Measurements from ENCODE around the gene KIF26B. TPM values are rescaled to one million over a fixed set of nuclear protein-coding genes. Genes with fewer than 3 reads are reported as not detected.

Gene KIF26B
- total and polyA plus RNA-seq, 8 donors: 0.27 to 4.5 (median 0.63) TPM

DNA sequence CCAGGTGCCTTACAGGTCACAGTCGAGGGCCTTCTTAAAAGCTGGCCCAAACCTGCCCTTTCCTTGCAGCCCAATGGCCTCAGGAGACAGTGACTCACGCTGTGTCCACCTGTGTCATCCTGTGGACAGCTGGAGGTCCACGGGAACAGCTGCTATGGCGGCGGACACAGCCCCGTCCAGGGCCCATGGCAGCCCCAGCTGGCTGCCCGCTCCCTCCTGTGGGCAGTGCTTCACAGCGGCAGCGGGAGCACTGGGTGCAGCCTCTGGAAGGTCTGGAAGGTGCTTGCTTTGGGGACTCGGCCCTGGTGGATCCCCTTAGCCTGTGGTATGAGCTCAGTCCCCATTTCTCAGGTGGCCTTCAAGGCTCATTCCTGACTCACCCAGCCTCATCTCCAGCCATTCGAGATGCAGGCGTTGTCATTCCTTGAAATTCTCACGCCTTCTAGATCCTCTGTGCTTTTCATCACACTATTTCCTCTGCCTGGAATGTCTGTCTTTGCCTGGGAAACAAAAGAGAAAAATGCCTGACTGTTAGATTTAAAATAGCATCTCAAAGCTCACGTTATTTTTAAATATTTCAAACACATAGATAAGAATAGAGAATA lies 86.8 kb downstream of the KIF26B start:
- no peaks in the 10 kb centered on the region for H3K9me3 ChIP-seq
- no peaks in the 10 kb centered on the region for H3K27me3 ChIP-seq
- no peak for DNase-seq
- intact Hi-C loops (cut with DNase I): no loop called here
- no peaks in the 10 kb centered on the region for H3K4me1 ChIP-seq
- 82 to 96% methylated on average over 14 of the region's 14 CpGs for WGBS, 2 donors
- H3K4me3 ChIP-seq: no peak overlapping the region
- no peak overlapping the region for H3K27ac ChIP-seq
- TF ChIP-seq, protein P1, sequence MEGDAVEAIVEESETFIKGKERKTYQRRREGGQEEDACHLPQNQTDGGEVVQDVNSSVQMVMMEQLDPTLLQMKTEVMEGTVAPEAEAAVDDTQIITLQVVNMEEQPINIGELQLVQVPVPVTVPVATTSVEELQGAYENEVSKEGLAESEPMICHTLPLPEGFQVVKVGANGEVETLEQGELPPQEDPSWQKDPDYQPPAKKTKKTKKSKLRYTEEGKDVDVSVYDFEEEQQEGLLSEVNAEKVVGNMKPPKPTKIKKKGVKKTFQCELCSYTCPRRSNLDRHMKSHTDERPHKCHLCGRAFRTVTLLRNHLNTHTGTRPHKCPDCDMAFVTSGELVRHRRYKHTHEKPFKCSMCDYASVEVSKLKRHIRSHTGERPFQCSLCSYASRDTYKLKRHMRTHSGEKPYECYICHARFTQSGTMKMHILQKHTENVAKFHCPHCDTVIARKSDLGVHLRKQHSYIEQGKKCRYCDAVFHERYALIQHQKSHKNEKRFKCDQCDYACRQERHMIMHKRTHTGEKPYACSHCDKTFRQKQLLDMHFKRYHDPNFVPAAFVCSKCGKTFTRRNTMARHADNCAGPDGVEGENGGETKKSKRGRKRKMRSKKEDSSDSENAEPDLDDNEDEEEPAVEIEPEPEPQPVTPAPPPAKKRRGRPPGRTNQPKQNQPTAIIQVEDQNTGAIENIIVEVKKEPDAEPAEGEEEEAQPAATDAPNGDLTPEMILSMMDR (IDR thresholded peaks at IDR 0.05): no peak
- FAIRE-seq: no peak
- no peaks in the 10 kb centered on the region for H3K36me3 ChIP-seq
- no peak for ATAC-seq

- no peaks in the 10 kb centered on the region for H3K27me3 ChIP-seq
- H3K4me3 ChIP-seq: no peak overlapping the region
Observed at GRCh38 chr1:245242989-245243388, 88.2 kb downstream of the KIF26B start.

GRCh38 chr1:245245021-245245667 lies 90.4 kb downstream of the KIF26B start:
- Histone ChIP-seq H3K9me3 (no peaks in the 10 kb centered on the region), H3K27ac (peak overlapping the region in 1 of 4 donors; percentile 19), H3K4me1 (no peaks in the 10 kb centered on the region), H3K36me3 (no peaks in the 10 kb centered on the region), H3K4me3 (no peak overlapping the region), H3K27me3 (no peaks in the 10 kb centered on the region)
- FAIRE-seq (no peak), DNase-seq (peak in 5 of 6 donors; percentile 31 to 65 (median 56)), ATAC-seq (peak; percentile 82 to 97 (median 94))
- 43 to 50% methylated on average over 11 of the region's 11 CpGs for WGBS, 2 donors
- TF ChIP-seq, protein P1 (IDR thresholded peaks at IDR 0.05): no peak
- intact Hi-C loops (cut with DNase I): no loop called here

More at GRCh38 chr1:245242989-245243388, 88.2 kb downstream of the KIF26B start:
- H3K27ac ChIP-seq: no peak overlapping the region
- intact Hi-C loops (cut with DNase I): no loop called here
- no peak for ATAC-seq
- no peaks in the 10 kb centered on the region for H3K9me3 ChIP-seq
- WGBS, 2 donors: 9 to 17% methylated on average over 1 of the region's 1 CpG
- no peaks in the 10 kb centered on the region for H3K4me1 ChIP-seq
- TF ChIP-seq, protein P1 (IDR thresholded peaks at IDR 0.05): no peak
- no peaks in the 10 kb centered on the region for H3K36me3 ChIP-seq
- no peak for FAIRE-seq
- DNase-seq: no peak

DNA sequence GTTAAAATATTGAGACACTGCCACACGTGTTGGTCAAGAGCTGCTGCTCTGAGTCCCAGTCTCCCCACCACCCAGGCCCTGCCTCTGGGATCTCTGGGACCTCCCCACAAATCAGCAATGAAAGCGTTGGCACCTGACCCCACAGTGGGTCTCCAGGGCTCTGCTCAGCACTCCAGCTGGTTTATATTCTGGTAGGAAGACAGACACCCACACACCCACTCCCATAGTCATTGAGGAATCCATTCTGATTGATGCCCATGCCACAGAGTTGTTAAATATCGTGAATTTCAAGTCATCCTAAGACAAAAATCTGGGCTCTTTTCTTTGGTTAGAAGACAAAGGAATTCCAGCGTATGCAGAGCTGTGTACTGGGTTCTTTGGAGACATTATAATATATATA lies 91.6 kb downstream of the KIF26B start:
- Histone ChIP-seq H3K9me3 (no peaks in the 10 kb centered on the region), H3K4me1 (no peaks in the 10 kb centered on the region), H3K36me3 (no peaks in the 10 kb centered on the region), H3K4me3 (no peak overlapping the region), H3K27ac (no peak overlapping the region), H3K27me3 (no peaks in the 10 kb centered on the region)
- intact Hi-C loops (cut with DNase I): no loop called here
- ATAC-seq: no peak
- DNase-seq: no peak
- TF ChIP-seq, protein P1 (IDR thresholded peaks at IDR 0.05): no peak
- FAIRE-seq: no peak
- 53 to 60% methylated on average over 4 of the region's 4 CpGs for WGBS, 2 donors

GRCh38 chr1:245247356-245247755 lies 92.6 kb downstream of the KIF26B start:
- DNase-seq (no peak), ATAC-seq (no peak), FAIRE-seq (no peak)
- H3K36me3 ChIP-seq: no peaks in the 10 kb centered on the region
- 86 to 95% methylated on average over 12 of the region's 12 CpGs for WGBS, 2 donors
- TF ChIP-seq, protein P1 (IDR thresholded peaks at IDR 0.05): no peak
- H3K4me3 ChIP-seq: no peak overlapping the region
- no peaks in the 10 kb centered on the region for H3K9me3 ChIP-seq
- intact Hi-C loops (cut with DNase I): no loop called here
- H3K27me3 ChIP-seq: no peaks in the 10 kb centered on the region
- no peaks in the 10 kb centered on the region for H3K4me1 ChIP-seq
- H3K27ac ChIP-seq: no peak overlapping the region

Data from pancreas (tissue), 10 donors.